Right lobe of liver (tissue), 6 donors: ENCODE data around the gene GSTP1. TPM values are rescaled to one million over a fixed set of nuclear protein-coding genes. Genes with fewer than 3 reads are reported as not detected.
A peak's percentile ranks its signal among the peaks of the same experiment; 100 is the strongest.
"Not testable (repeated sequence)": the region's sequence is repeated elsewhere in the genome, so short reads cannot be mapped to it uniquely, and the experiment has no call there.

ENCODE experiments used
- ATAC-seq, 4 donors: fragments of 200-7000 bp; cut with Tn5 transposase; one replicate each; pipeline ENCODE4 v1.9.1; 2020; ENCODE audit warnings: mild to moderate bottlenecking in 4 of 4, moderate library complexity in 4 of 4
- DNase-seq, 3 donors: peaks; one replicate each; pipeline ENCODE4 v3.0.0-alpha.2; 2020
- H3K27ac ChIP-seq, 3 donors: fragments of 200-600 bp; one replicate each; pipeline ENCODE4 v1.8.0; 2022
- H3K27me3 ChIP-seq, 2 donors: fragments of 200-600 bp; one replicate each; pipeline ENCODE4 v1.8.0; 2022
- H3K36me3 ChIP-seq, 4 donors: fragments of 200-600 bp; sonication (generic) in 1 of 4; one replicate each; pipeline versions ENCODE4 v1.5.1 to v1.8.0; 2017 to 2022; ENCODE audit warnings: control low read depth in 1 of 4
- H3K4me1 ChIP-seq, 4 donors: fragments of 200-600 bp; sonication (generic) in 1 of 4; one replicate each; pipeline versions ENCODE4 v1.5.1 to v1.8.0; 2017 to 2022; ENCODE audit warnings: control low read depth in 1 of 4
- H3K4me3 ChIP-seq, 3 donors: fragments of 200-600 bp; one replicate each; pipeline ENCODE4 v1.8.0; 2022
- H3K9me3 ChIP-seq, 4 donors: fragments of 200-600 bp; sonication (generic) in 1 of 4; one replicate each; pipeline versions ENCODE4 v1.5.1 to v1.8.0; 2017 to 2022; ENCODE audit warnings: control low read depth in 1 of 4
- CTCF ChIP-seq, 4 donors: fragments of 200-600 bp in 3 of 4; fragments of 450-650 bp in 1 of 4; IDR thresholded peaks; one replicate each; pipeline versions ENCODE4 v1.5.1 to v1.8.0; 2016 to 2022; ENCODE audit warnings: antibody characterized with exemption in 4 of 4, mild to moderate bottlenecking in 2 of 4
- POLR2A ChIP-seq: fragments of 450-650 bp; IDR thresholded peaks from one replicate; pipeline ENCODE4 v1.6.1; 2017; ENCODE audit warnings: antibody characterized with exemption, mild to moderate bottlenecking
- WGBS: methylation state at CpG from one replicate; pipeline ENCODE4 v1.1.6; 2018; ENCODE audit warnings: low coverage, low lambda C conversion rate; ENCODE audit not compliant: insufficient coverage; ENCODE audit errors: missing lambda C conversion rate; 5-methylcytosine and 5-hydroxymethylcytosine counted together
- intact Hi-C, 2 donors: fragments of 100-400 bp; cut with DNase I; formaldehyde crosslinking; loops; one replicate each; pipeline versions ENCODE4 v1.11.2 to v1.14.1; 2022
- total RNA-seq, 6 experiments: library from RNA; depleted of rRNA in 2 of 6; stranded (reverse); fragments of >200 nt in 2 of 6; fragmentation: NEBNext Ultra II Directional in 3 of 6; extraction: Animal tissue kit (Norgen Biotek cat#: 25700) in 3 of 6; gene quantifications; one replicate each; pipeline versions ENCODE4 v1.1.0 to v1.2.4, GENCODE V29; 2016 to 2023
- donor health status: DM: no; HTN: yes; CAD: no.
- donor health status: DM: no; HTN: no; CAD: no.
- donor health status: DM: no; HTN: no; CAD: no.
- donor health status: DM: no; HTN: yes; CAD: no.
- donor health status: DM: no; HTN: yes; CAD: no.

GSTP1 gene
- total RNA-seq, 6 experiments from 2014 or later: 16.6 to 51.4 (median 32.3) TPM

GRCh38 chr11:67599149-67599548 lies 15.5 kb downstream of the GSTP1 start:
- no peak overlapping the region for H3K4me3 ChIP-seq
- TF ChIP-seq CTCF (IDR thresholded peaks at IDR 0.05) (no peak), POLR2A (no peak)
- intact Hi-C loops: no loop called here
- H3K9me3 ChIP-seq: no peaks in the 10 kb centered on the region
- no peaks in the 10 kb centered on the region for H3K4me1 ChIP-seq
- H3K36me3 ChIP-seq: no peaks in the 10 kb centered on the region
- H3K27ac ChIP-seq: no peak overlapping the region
- WGBS: 100% methylated on average over 1 of the region's 1 CpG
- DNase-seq (no peak), ATAC-seq (no peak)
- no peaks in the 10 kb centered on the region for H3K27me3 ChIP-seq

- 20% methylated on average over 6 of the region's 7 CpGs for WGBS
- Histone ChIP-seq H3K4me1 (no peaks in the 10 kb centered on the region), H3K36me3 (no peaks in the 10 kb centered on the region), H3K27me3 (no peaks in the 10 kb centered on the region), H3K27ac (no peak overlapping the region), H3K4me3 (no peak overlapping the region), H3K9me3 (no peaks in the 10 kb centered on the region)
- TF ChIP-seq POLR2A (no peak), CTCF (IDR thresholded peaks at IDR 0.05) (no peak)
- no peak for DNase-seq
- ATAC-seq: peak in 1 of 4 donors; percentile 14
- intact Hi-C loops: no loop called here
Measured at GRCh38 chr11:67600324-67601029, 16.9 kb downstream of the GSTP1 start.

GRCh38 chr11:67601098-67601497 lies 17.5 kb downstream of the GSTP1 start:
- Histone ChIP-seq H3K36me3 (no peaks in the 10 kb centered on the region), H3K9me3 (no peaks in the 10 kb centered on the region), H3K27me3 (no peaks in the 10 kb centered on the region), H3K4me1 (no peaks in the 10 kb centered on the region), H3K4me3 (no peak overlapping the region), H3K27ac (no peak overlapping the region)
- 87% methylated on average over 3 of the region's 7 CpGs for WGBS
- ATAC-seq (no peak), DNase-seq (no peak)
- no peak for TF ChIP-seq CTCF (IDR thresholded peaks at IDR 0.05)
- TF ChIP-seq POLR2A: no peak
- intact Hi-C loops: no loop called here

- H3K4me3 ChIP-seq, H3K27me3 ChIP-seq, H3K27ac ChIP-seq, intact Hi-C loops, ATAC-seq, H3K36me3 ChIP-seq, H3K4me1 ChIP-seq, H3K9me3 ChIP-seq, DNase-seq: not testable (repeated sequence)
- WGBS: 53% methylated on average over 2 of the region's 4 CpGs
Measured at GRCh38 chr11:67604119-67604518, 20.5 kb downstream of the GSTP1 start.

GRCh38 chr11:67604815-67605214 lies 21.2 kb downstream of the GSTP1 start:
- intact Hi-C loops: no loop called here
- no peak overlapping the region for H3K27ac ChIP-seq
- DNase-seq: no peak
- no peak overlapping the region for H3K4me3 ChIP-seq
- ATAC-seq: no peak
- peaks cover 0 to 8% (median 4%) of the 10 kb centered on the region in 4 donors for H3K4me1 ChIP-seq
- no peaks in the 10 kb centered on the region for H3K27me3 ChIP-seq
- H3K36me3 ChIP-seq: peaks cover 0 to 10% (median 0%) of the 10 kb centered on the region in 4 donors
- no peaks in the 10 kb centered on the region for H3K9me3 ChIP-seq
- TF ChIP-seq POLR2A (no peak), CTCF (IDR thresholded peaks at IDR 0.05) (no peak)
- 86% methylated on average over 1 of the region's 2 CpGs for WGBS
